CD4-positive, alpha-beta T cell treated with Interleukin-15 for 4 hours (primary cell): ENCODE measurements around the gene TTLL10.

Experiments used
- DNase-seq: peaks from one replicate; pipeline ENCODE4 v3.0.0-alpha.2; 2020; ENCODE audit warnings: low spot score

Gene TTLL10, protein sequence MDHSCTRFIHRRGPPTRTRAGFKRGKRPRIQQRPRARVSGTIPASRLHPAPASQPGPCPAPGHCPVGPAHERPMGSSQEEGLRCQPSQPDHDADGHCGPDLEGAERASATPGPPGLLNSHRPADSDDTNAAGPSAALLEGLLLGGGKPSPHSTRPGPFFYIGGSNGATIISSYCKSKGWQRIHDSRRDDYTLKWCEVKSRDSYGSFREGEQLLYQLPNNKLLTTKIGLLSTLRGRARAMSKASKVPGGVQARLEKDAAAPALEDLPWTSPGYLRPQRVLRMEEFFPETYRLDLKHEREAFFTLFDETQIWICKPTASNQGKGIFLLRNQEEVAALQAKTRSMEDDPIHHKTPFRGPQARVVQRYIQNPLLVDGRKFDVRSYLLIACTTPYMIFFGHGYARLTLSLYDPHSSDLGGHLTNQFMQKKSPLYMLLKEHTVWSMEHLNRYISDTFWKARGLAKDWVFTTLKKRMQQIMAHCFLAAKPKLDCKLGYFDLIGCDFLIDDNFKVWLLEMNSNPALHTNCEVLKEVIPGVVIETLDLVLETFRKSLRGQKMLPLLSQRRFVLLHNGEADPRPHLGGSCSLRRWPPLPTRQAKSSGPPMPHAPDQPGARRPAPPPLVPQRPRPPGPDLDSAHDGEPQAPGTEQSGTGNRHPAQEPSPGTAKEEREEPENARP

DNA sequence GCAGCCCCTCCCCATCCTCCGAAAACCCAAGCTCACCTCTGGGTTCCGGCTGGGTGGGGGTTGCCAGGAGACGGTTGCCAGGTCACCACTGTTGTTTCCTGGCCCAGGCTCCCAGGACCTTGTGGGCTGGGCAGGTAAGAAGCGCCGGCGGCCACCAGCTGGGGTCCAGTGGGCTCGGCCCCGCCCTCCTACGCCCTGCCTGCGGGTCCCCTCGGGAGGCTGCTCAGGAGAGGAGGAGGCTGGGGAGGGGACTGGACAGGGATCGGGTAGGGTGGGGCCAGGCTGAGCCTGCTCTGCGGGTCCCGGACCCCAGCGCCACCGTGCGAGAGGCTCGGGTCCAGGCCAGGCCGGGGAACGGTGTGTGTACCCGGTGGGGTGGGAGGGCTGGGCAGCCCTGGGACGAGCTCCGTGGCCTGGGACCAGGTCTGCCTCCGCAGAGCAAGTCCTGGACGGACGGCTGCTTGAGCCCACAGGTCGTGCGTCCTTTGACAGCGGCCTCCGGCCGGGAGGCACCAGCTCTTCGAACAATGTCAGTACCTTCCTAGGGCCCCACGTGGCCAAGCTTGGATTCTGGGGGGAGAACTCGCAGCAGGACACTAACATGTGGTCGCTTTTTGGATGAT, at the start of gene TTLL10:
TTLL10 (plus strand) TSS at position 88 of the 623 bp plus-strand sequence. CDS start 5,336 bp downstream, outside the sequence.
- peak; percentile 66 for DNase-seq

DNA sequence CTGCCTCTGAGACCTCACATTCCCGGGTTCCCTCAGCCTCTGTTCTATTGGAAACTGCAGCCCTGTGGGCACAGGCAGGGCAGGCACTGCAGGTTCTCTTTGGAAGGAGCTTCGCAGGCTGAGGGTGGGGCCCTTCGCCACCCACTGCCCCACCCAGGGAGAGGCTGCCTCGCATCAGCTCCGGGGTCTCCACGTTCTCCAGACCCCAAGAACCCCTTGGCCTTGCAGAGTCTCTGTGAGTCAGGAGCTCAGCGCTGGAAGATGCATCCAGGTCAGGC, 49.2 kb upstream of the TTLL10 start:
- DNase-seq: no peak

DNA sequence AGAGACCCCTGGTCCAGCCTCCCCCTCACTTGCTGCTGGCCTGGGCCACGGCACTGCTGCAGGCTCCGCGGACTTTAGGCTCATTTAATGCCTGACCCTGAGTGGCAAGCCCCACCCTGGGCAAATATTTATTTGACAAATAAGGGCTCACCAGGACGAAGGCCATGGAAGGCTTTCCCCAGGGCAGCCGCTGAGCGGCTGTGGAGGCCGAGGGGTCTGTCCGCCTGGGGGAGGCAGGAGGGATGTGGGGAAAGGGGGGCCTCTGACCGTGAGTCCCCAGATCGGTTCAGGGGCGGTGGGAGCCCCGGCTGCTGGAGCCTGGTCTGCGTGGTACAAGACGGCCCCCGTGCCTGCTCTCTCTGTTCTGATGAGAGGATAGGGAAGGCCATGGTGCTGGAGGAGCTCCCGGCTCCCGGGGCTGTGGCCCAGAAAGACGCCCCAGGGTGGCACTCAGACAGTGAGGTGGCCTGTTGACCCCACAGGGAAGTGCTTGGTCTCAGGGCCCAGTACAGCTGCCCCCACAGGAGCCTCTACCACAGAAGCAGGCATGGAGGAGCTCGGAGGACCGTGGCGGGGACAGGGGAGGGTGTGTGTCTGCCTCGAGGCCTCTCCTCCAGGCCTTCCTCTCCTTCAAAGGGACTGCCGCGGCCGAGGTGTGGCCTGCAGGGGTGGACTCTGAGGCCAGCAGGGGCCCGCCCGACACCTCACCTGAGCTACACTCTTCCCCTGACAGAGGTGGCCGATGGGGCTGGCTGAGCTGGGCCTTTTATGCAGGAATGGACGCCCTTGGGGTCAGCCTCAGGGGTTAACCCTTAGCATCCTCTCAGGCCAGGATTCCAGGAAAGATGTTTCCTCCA, 48.7 kb upstream of the TTLL10 start:
- DNase-seq: no peak

DNA sequence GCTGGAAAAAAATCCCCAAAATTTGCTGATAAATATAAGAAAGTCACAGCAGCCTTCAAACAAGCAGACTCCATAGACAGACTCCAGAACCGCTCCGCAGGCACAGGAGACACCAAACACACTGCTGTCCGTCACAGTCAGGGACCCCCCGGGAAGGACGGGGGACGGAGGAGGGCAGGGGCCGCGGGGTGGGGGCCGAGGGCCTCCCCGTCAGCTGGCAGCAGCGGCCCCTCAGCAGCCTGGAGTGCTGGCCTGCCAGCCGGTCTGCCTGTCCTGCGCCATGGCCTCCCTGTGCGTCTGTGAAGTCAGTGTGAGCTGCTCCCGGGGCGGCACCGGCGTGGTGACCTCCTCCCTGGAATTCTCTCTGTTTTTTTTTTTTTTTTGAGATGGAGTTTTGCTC, 47.7 kb upstream of the TTLL10 start:
- DNase-seq: no peak

DNA sequence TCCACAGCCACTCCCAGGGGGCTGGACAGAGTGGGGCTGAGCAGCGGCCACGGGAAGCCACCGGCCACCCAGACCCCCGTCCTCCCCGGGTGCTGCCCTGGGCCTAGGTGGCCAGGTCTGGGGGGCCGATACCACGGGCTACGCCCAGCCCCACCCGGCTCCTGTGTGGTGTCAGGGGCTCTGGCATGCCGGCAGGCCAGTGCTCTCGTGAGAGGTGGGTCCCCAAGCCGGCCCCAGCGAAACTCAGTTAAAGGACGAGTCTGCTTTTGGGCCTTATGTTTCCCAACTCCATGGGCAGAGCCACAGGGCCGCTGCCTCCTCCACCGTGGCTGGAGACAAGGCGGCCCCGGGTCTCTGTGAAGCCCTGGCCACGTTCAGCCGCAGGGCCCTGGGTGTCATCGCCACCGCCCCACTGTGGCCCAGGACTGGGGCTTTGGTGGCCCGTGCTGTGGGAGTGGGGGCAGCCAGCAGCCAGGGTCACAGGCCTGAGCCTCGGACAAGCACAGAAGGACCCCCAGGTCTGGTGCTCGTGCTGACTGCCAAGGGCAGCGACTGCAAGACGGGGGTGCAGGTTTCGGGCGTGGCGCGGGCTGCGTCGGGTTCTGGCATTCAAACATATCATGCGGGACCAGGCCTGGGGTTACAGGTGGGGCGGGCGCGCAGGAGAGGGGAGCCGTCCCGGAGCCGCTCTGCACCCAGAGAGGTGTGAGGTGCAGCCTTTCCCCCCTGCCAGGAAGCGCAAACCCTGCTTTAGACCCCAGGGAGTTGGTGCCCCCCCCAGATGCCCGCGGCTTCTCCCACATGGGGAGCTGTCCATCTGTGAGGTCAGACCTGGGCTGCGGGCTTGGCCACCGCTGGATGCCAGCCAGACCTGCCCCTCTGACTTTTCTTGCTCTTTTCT, 45.9 kb upstream of the TTLL10 start:
- no peak for DNase-seq

DNA sequence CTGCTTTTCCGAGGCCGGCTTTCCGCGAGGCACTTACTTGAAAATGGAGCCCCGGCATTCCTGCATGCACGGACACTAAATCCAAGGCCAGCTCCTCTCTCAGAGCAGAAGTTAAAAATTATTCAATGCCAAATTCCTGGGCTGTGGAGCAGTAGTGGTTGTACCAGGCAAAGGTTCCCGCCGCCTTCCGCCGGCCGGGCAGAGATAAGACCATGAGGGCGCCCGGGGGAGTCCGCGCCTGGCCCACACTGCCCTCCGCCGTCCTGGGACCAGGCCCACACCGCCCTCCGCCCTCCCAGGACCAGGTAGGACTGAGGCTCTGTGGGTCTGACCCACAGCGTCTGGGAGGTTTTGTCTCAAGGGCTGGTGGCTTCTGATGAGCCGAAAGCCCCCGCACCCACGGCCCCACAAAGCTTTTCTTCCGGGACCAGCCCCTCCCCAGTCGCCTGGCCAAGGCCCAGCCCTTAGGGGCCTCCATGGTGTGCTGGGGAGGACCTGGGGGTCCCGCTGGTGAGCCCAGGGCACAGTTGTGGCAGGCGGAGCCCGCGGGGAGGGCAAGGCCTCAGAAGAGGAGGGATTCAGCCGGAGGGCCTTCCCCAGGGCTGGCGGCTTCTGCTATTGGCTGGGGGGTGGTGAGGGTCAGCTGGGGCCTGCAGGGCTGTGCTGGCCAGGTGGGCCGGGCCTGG, 45.1 kb upstream of the TTLL10 start:
- DNase-seq: no peak

DNA sequence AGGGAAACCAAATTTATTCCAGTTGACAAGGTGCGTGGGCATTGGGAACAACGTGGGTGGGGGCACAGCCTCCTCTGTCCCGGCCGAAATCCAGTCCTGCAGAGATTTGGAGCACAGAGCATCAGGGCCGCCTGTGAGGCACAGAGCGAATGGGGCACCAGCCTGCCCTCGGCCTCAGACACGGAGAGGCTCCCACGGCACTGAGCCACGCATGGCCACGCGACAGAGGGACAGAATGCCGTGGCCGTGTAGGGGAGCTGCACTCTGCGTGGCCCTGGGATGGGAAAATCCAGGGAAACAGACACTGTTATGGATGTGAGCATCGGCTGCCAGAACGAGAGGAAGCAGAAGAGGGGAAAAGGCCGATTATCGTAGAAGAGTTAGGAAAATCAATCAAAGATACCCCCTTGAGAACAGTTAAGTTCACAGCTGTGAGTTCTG, 44.3 kb upstream of the TTLL10 start:
- DNase-seq: no peak

DNA sequence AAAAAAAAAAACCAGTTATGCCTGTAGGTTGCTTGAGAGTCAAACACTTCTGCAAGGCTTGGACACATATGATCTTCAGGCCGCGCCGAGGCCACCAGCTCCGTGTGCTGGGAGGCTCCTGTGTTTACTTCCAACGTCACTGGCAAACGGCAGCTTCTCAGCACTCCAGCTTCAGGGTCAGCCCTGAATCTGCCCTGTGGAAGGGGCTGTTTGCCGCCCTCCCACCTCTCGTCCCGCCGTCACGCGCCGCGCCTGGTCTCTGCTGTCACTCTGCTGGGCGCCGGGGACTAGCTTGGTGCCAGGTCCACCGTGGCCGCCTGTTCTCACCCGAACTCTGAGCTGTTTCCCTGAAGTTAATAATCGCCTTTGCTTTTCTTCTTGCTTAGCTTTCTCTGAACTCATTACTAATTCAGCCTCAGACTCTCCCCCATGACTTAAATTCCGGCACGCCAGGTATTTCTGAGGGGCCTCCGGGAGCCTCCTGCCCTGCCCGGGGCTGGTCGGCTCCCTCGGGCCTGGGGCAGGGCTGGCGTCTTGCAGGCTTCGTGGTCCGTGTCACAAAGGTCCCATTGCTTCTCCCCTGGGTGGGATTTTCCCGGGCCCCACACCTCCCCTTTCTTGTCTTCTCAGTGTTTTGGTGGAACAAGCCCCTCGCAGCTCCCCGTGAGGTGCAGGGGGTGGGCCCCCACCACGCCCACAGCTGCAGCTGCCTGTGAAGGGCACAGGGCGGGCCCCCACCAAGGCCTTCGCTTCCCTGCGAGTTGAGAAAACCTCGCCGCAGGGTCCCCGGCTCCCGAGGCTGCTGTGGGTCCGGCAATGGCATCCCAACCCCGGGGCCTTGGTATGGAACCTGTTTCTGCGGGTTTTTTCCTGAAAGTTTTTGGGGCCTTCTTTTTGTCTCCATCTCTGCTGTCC, 43.2 kb upstream of the TTLL10 start:
- DNase-seq: no peak

DNA sequence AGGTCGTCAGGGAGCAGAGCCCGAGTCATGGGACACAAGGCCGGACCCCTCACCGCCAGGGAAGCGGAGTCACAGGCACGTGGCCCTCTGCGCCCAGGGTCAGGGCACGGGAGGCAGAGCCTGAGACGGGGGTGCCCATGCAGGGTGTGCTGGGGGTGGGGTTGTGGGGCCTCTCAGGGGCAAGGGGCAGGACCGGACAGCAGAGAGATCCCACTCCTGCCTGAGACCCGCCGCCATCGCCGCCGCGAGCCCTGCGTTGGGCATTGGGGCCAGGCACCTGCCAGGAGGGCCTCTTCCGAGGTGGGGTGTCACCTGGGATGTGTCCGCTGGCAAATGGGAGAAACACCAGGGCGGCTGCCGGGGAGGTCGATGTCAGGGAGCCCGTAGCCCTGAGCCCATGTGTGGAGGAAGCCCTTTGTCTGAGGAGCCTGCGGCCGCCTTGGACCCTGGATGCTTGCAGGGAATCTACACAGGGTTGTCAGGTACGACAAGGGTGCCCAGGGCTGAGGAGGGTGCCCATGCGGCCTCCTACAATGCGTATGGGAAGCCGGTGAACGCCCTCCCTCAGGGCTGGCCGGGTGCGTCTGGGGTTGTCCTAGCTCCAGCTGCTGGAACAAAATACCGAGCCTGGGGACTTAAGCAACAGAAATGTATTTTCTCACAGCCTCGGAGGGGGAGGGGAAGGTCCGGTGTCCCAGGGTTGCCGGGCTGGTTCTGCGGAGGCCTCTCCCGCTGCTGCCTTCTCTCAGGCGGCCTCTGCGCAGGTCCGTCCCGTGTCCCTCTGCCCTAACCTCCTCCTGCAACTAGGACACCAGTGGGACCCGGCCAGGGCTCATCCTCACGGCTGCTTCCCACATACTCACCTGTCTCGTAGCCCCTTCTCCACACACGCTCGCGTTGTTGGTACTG, 41.4 kb upstream of the TTLL10 start:
- DNase-seq: no peak

DNA sequence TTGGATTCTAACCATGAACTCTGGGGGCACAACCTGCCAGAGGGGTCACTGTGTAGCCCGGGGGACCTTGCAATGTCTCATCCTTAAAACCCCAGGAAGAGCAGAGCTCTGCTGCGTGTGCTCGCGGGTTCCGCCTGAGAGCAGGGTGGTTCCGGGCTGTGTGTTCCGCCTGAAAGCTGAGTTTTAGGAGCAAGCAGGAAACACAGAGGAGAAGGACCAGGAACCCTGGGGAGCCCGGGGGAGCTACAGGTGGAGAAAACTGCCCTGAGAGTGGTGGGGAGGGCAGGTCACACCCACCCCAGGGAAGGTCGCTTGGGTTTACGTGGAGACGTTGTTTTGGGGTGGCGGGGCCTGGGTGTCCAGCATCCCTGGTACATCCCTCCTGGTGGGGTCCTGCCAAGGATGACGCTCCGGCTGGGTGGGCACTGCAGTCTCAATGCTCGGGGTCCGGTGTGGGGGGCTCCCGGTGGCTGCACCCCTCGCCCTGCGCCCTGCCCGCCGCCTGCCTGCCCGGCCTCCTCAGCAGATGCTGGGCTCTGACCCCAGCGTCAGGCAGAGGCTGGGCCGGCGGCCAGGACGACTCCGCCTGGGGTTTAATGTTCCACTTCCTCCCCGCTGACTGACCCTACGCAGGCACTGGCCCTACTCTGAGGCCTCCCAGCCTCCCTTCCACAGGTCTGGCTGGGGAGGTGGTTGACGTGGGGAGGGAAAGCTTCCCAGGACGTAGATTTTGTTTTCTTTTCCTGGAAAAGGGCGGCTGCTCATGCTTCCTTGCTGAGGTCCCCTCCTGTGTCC, 40.5 kb upstream of the TTLL10 start:
- DNase-seq: no peak

DNA sequence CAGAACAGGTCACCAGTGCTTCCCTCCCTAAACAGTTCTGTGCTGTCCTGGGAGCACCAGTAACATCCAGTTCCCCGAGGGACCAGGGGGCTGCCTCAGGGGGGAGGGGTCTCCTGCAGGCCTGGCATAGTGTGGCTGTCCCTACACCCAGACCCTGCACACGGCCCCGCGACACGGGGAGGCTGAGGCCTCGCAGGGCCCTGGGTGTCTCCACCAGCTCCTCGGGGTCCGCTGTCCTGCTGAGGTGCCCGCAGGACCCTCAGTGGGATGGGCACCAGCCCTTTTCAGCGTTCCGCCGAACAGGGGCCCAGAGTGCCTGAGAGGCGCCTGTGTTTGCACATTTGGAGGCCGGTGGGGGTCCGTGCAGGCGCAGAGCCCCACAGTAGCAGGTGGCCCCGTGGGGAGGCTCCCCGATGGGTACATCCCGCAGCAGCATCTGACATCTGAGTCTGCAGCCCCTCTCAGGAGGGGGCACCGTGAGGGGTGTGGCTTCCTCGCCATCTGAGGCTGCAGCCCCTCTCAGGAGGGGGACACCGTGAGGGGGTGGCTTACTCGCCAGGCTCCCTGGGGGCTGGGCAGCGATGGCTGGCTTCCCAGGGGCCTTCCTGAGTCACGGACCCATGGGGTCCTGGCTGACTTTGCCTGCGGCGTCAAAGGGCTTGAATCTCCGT, 39.2 kb upstream of the TTLL10 start:
- no peak for DNase-seq

DNA sequence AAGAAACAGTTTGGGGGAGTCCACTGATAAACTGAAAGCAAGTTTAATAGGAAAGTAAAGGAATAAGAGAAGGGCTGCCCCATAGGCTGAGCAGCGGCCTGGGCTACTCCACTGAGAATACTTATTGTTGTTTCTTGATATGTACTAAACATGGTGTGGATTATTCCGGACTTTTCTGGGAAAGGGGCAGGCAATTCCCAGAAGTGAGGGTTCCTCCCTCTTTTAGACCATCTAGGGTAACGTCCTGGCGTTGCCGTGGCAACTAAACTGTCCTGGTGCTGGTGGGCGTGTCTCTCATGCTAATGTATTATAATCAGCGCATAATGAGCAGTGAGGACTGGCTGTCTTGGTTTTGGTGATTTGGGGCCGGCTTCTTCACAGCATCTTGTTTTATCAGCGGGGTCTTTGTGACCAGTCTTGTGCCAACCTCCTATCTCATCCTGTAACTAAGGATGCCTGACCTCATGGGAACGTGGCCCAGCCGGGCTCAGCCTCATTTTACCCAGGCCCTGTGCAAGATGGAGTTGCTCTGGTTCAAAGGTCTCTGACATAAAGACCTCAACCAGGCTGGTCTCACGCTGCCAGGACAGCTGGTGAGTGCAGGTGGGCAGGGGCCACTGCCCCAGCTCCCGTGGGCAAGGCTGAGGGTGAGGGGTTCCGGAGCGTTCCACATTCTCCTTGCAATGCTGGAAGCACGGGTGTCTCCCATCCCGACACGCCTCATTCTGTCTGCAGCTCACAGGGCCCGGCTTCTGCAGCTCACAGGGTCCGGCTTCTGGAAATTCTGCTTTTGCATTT, 38.1 kb upstream of the TTLL10 start:
- no peak for DNase-seq

DNA sequence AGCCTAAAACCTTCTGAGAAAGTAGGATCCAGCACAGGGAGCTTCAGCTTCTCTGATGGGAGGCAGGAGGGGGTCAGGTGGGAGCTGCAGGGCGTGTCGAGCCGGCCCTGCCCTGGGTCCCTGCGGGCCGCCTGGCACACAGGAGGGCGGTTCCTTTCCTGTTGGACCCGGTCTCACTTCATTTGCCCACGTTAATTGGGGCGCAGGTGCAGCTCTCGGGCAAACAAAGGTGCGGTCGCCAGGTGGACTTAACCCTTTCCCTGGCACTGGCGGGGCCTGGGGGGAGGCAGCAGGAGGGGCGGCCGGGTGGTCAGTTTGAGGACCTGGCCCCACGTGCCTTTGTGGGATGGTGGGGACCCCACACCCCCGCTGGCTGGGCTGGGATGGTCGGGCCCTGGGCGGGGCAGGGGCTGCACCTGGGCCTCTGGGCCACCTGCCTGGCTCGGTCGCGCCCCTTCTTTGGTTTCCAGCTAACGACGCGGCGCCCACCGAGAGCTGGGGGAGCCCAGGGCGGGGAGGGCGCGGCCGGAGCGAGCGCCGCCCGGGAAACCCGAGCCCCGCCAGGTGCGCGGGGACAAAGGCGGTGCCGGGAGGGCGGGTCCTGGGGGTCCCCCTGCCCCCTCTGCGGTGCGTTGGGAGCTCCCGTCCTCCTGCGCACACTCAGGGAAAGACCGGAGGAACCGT, 37.0 kb upstream of the TTLL10 start:
- DNase-seq: no peak

DNA sequence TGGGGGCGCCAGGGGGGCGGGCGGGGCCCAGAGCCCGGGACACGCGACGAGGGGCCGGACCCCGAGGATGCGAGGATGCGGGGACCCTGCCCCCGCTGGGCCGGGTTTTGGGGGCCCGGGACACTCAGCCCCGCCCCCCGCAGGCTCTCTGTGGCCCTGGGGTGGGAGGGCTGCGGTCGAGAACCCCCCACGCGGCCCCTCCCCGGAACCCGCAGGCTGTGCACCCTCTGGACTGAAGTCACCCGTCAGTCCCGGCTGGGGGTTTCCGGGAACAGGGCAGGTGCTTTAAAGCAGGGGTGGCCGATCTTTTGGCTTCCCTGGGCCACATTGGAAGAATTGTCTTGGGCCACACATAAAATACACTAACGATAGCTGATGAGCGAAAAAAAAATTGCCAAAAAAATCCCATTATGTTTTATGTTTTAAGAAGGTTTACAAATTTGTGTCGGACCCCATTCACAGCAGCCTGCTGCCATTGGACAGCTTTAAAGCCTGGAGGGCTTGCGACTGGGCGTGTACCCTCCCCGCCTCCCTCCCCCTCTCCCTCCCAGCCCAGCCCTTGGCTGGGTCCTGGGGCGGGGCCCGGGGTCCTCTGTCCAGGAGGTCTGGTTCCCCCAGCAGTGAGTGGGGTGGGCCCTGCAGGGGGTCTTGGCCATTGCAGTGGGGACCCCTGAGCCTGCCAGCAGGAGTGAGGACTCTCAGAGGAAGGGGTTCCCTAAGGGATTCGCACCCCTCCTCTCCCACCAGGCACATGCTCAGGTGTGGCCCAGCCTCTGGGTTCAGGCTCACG, 36.2 kb upstream of the TTLL10 start:
- DNase-seq: peak; percentile 76

DNA sequence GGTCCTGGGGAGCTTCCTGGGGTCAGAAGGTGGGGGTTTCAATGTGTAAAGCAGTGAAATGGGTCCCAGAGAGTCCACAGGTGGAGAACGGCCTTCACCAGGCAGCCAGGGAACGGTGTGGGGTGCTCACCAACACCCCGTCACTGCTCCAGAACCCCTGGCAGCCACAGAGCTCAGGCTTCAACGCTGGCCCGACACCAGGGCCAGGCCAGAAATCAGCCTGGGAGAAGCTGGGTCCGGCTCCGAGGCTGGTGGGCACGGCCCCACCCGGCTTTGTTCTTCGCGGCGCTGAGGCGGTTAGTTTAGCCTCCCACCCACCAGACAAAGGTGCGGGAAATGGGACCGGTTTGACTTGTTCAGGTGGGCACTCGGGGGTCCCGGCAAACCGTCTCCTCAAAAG, 33.0 kb upstream of the TTLL10 start:
- DNase-seq: no peak
